Naive thymus-derived CD4-positive, alpha-beta T cell (primary cell): ENCODE measurements around the gene COL3A1. TPM values are rescaled to one million over a fixed set of nuclear protein-coding genes. Genes with fewer than 3 reads are reported as not detected.
A peak's percentile ranks its signal among the peaks of the same experiment; 100 is the strongest.

Experiments
- ATAC-seq: fragments of 150-1000 bp; cut with Tn5 transposase; 2 replicates; pipeline ENCODE4 v1.10.0; 2021; ENCODE audit warnings: mild to moderate bottlenecking, moderate library complexity
- CTCF ChIA-PET: fragments of 350-600 bp; sonication (Branson Sonifier 250); formaldehyde crosslinking; loops from one replicate; lab custom pipeline; 2021; ENCODE audit warnings: antibody characterized with exemption; lab: Charles Lee
- POLR2A ChIA-PET: fragments of 350-600 bp; sonication (Branson Sonifier 250); formaldehyde crosslinking; loops from one replicate; lab custom pipeline; 2021; ENCODE audit warnings: antibody characterized with exemption, inconsistent platforms; lab: Charles Lee
- DNase-seq, 9 donors: peaks; one replicate each; pipeline versions ENCODE4 v3.0.0 to v3.0.0-alpha.2; 2020 to 2022; ENCODE audit warnings: mixed read lengths in 1 of 9
- H3K27ac ChIP-seq: one replicate; pipeline ENCODE4 v1.7.0; 2013; ENCODE audit warnings: mild to moderate bottlenecking, low read depth, low read length, moderate library complexity
- H3K27me3 ChIP-seq, 2 donors: one replicate each; pipeline ENCODE4 v1.7.0; 2013; ENCODE audit warnings: low read length in 2 of 2, mild to moderate bottlenecking in 2 of 2, moderate library complexity in 2 of 2; ENCODE audit not compliant: control insufficient read depth in 2 of 2, insufficient read depth in 2 of 2
- H3K36me3 ChIP-seq, 3 experiments: 1 replicate in 2 of 3; 2 replicates in 1 of 3; pipeline ENCODE4 v1.7.0; 2013; ENCODE audit warnings: low read length in 3 of 3, mild to moderate bottlenecking in 3 of 3, moderate library complexity in 1 of 3; ENCODE audit not compliant: insufficient read depth in 3 of 3, control insufficient read depth in 2 of 3
- H3K4me1 ChIP-seq, 2 donors: one replicate each; pipeline ENCODE4 v1.7.0; 2013; ENCODE audit warnings: low read length in 2 of 2, mild to moderate bottlenecking in 2 of 2, moderate library complexity in 1 of 2; ENCODE audit not compliant: control insufficient read depth in 2 of 2, insufficient read depth in 2 of 2
- H3K4me3 ChIP-seq: 2 replicates; pipeline ENCODE4 v1.7.0; 2013; ENCODE audit warnings: mild to moderate bottlenecking, low read length
- H3K9me3 ChIP-seq, 3 experiments: 1 replicate in 2 of 3; 2 replicates in 1 of 3; pipeline ENCODE4 v1.7.0; 2013; ENCODE audit warnings: low read length in 3 of 3; ENCODE audit not compliant: control insufficient read depth in 2 of 3
- H3K27ac Mint-ChIP-seq, 9 donors: one replicate each; pipeline ENCODE4 v1.8.0; 2020 to 2022; ENCODE audit warnings: mixed read lengths in 9 of 9, mild to moderate bottlenecking in 8 of 9, moderate library complexity in 5 of 9, inconsistent platforms in 2 of 9
- H3K27me3 Mint-ChIP-seq, 5 donors: one replicate each; pipeline ENCODE4 v1.8.0; 2021 to 2022; ENCODE audit warnings: mixed read lengths in 5 of 5, mild to moderate bottlenecking in 1 of 5
- H3K36me3 Mint-ChIP-seq, 5 donors: one replicate each; pipeline ENCODE4 v1.8.0; 2020 to 2022; ENCODE audit warnings: mixed read lengths in 5 of 5, mild to moderate bottlenecking in 3 of 5, inconsistent platforms in 1 of 5
- H3K4me1 Mint-ChIP-seq, 7 donors: one replicate each; pipeline ENCODE4 v1.8.0; 2020 to 2022; ENCODE audit warnings: mixed read lengths in 7 of 7, mild to moderate bottlenecking in 3 of 7, inconsistent platforms in 1 of 7
- H3K4me3 Mint-ChIP-seq, 10 donors: one replicate each; pipeline ENCODE4 v1.8.0; 2020 to 2022; ENCODE audit warnings: mild to moderate bottlenecking in 10 of 10, mixed read lengths in 10 of 10, moderate library complexity in 6 of 10, inconsistent platforms in 2 of 10
- H3K9me3 Mint-ChIP-seq, 11 donors: one replicate each; pipeline ENCODE4 v1.8.0; 2020 to 2022; ENCODE audit warnings: mixed read lengths in 11 of 11, mild to moderate bottlenecking in 4 of 11, inconsistent platforms in 1 of 11, moderate library complexity in 1 of 11
- intact Hi-C, 2 donors: fragments of 100-400 bp; cut with micrococcal nuclease; formaldehyde crosslinking; loops; one replicate each; pipeline ENCODE4 v1.15.1; 2023
- polyA plus RNA-seq, 2 donors: library from polyadenylated mRNA; unstranded; fragments of 300-500 nt; fragmentation: Illumina TruSeq; gene quantifications; one replicate each; pipeline ENCODE4 v1.2.3, GENCODE V29; 2021
- total RNA-seq, 6 experiments: library from RNA in 5 of 6; stranded (reverse) in 5 of 6; gene quantifications; 1 replicate in 5 of 6; 2 replicates in 1 of 6; pipeline ENCODE4 v1.2.3 and lab custom pipeline; 2021 to 2026

The COL3A1 gene
- total and polyA plus RNA-seq, 7 experiments from 2014 or later, result 0.27 TPM; not detected in 6

DNA sequence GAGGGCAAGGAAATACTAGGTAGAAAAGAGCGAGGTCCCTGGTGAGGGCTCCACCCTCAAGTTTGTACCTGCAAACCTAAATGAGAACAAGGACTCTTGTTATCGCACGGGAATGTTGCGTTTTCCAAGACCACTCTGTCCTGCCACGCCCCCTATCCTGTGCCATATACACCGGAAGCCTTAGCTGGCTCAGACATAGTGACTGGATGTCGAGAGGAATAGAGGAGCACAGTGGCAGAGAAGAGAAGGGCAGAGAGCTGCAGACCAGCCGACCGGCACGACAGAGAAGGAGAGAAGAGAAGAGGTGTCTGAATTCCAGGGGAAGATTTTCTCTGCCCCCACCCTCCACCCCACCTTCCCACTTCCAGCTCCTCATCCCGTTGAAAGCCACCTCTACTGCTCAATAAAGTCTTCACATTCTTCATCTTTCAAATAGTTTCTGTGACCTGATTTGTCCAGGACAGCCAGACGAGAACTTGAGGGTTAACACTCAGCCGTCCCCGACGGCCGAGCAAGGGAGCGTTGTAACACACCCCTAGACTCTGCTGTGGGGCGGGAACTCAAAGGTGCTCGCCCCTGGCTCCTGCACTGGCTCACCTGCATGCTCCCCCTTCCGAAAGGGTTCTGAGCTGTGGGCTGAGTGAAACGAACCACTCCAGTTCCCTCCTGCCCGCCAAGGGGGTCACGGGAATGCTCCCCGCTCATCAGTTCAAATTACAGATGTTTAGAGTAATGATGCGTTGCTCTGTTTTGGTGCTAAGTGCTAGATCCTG lies 24.9 kb upstream of the COL3A1 start:
- ChIA-PET POLR2A (no interaction called here), CTCF (no interaction called here)
- Mint-ChIP-seq H3K9me3 (peaks cover 0 to 5% (median 0%) of the 10 kb centered on the region in 11 donors), H3K27me3 (no peaks in the 10 kb centered on the region), H3K27ac (peak overlapping the region in 1 of 9 donors; percentile 76), H3K36me3 (no peaks in the 10 kb centered on the region), H3K4me1 (no peaks in the 10 kb centered on the region), H3K4me3 (no peak overlapping the region)
- H3K9me3 ChIP-seq, result no peaks in the 10 kb centered on the region
- no peak for DNase-seq
- H3K4me3 ChIP-seq, result no peak overlapping the region
- no peaks in the 10 kb centered on the region for H3K36me3 ChIP-seq
- H3K4me1 ChIP-seq, result no peaks in the 10 kb centered on the region
- ATAC-seq, result no peak
- intact Hi-C loops, result no loop called here
- no peaks in the 10 kb centered on the region for H3K27me3 ChIP-seq
- H3K27ac ChIP-seq, result no peak overlapping the region

DNA sequence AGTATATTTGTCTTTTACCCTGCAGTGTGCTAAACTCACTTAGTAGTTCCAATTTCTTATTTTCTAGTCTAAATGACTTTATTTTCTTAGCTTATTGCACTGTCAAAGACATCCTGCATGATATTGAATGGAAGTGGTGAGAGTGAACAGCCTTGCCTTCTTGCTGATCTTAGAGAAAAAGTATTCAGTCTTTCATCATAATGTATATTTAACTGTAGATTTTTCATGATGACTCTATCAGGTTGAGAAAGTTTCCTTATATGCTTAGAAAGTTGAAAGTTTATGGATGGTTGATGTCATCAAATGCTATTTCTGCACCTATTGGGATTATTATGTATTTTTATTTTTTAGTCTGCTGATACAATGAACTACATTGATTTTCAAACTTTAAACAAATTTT lies 21.3 kb upstream of the COL3A1 start:
- H3K27ac Mint-ChIP-seq, result no peak overlapping the region
- Histone ChIP-seq H3K27me3 (no peaks in the 10 kb centered on the region), H3K36me3 (no peaks in the 10 kb centered on the region), H3K4me3 (no peak overlapping the region), H3K27ac (no peak overlapping the region), H3K9me3 (no peaks in the 10 kb centered on the region), H3K4me1 (no peaks in the 10 kb centered on the region)
- ChIA-PET CTCF (no interaction called here), POLR2A (no interaction called here)
- no peaks in the 10 kb centered on the region for H3K36me3 Mint-ChIP-seq
- ATAC-seq (no peak), DNase-seq (no peak)
- intact Hi-C loops, result no loop called here
- no peaks in the 10 kb centered on the region for H3K27me3 Mint-ChIP-seq
- no peaks in the 10 kb centered on the region for H3K4me1 Mint-ChIP-seq
- peaks cover 0 to 4% (median 0%) of the 10 kb centered on the region in 11 donors for H3K9me3 Mint-ChIP-seq
- no peak overlapping the region for H3K4me3 Mint-ChIP-seq

DNA sequence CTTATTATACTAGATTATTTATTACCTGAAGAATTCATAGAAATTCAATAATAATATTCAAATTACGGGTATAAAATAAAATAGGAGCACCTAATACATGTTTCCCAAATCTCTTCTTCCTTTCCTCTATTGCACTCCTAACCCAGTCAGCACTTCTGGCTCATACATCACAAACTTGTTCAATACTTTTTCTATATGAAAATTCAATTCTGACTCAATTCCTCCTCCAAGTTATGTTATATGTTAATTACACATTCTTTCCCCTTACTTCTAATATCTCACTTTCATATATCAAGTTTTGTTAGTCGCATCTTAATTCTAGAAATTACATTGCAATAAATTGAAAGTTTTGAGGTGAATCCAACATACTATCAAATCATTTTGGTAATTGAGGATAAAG lies 17.9 kb upstream of the COL3A1 start:
- no peak overlapping the region for H3K27ac Mint-ChIP-seq

DNA sequence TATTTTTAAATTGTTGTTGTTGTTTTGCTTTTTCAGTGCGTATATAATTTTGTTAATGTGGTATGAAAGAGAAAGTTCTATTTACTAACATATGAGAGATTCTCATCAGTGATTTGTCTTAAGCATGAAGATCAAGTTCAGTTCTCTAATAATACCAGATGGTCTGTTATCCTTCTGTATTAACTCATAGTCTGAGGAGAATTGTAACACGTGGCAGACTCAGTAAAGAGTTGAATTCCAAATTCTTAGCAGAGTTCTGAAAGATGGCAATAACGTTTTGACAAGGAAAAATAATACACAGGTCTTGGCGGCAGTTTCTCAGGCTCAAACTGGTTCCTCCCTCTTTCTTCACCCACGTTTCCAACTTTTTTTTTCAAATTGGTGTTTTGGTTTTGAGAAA lies 17.2 kb upstream of the COL3A1 start:
- Mint-ChIP-seq H3K27ac (no peak overlapping the region), H3K27me3 (peaks cover 0 to 5% (median 0%) of the 10 kb centered on the region in 5 donors), H3K36me3 (no peaks in the 10 kb centered on the region), H3K4me3 (no peak overlapping the region), H3K9me3 (peaks cover 0 to 4% (median 0%) of the 10 kb centered on the region in 11 donors), H3K4me1 (no peaks in the 10 kb centered on the region)
- Histone ChIP-seq H3K27ac (no peak overlapping the region), H3K36me3 (no peaks in the 10 kb centered on the region), H3K4me1 (no peaks in the 10 kb centered on the region), H3K9me3 (no peaks in the 10 kb centered on the region), H3K27me3 (no peaks in the 10 kb centered on the region), H3K4me3 (no peak overlapping the region)
- intact Hi-C loops, result no loop called here
- ChIA-PET POLR2A (no interaction called here), CTCF (no interaction called here)
- ATAC-seq (no peak), DNase-seq (no peak)

More for the DNA sequence above, 17.9 kb upstream of the COL3A1 start:
- ChIA-PET POLR2A (no interaction called here), CTCF (no interaction called here)
- no peaks in the 10 kb centered on the region for H3K4me1 ChIP-seq
- Mint-ChIP-seq H3K4me3 (no peak overlapping the region), H3K27me3 (no peaks in the 10 kb centered on the region), H3K36me3 (no peaks in the 10 kb centered on the region), H3K9me3 (peaks cover 0 to 4% (median 0%) of the 10 kb centered on the region in 11 donors), H3K4me1 (no peaks in the 10 kb centered on the region)
- H3K4me3 ChIP-seq, result no peak overlapping the region
- H3K27ac ChIP-seq, result no peak overlapping the region
- H3K27me3 ChIP-seq, result no peaks in the 10 kb centered on the region
- no peak for ATAC-seq
- DNase-seq, result no peak
- intact Hi-C loops, result no loop called here
- H3K36me3 ChIP-seq, result no peaks in the 10 kb centered on the region
- no peaks in the 10 kb centered on the region for H3K9me3 ChIP-seq

DNA sequence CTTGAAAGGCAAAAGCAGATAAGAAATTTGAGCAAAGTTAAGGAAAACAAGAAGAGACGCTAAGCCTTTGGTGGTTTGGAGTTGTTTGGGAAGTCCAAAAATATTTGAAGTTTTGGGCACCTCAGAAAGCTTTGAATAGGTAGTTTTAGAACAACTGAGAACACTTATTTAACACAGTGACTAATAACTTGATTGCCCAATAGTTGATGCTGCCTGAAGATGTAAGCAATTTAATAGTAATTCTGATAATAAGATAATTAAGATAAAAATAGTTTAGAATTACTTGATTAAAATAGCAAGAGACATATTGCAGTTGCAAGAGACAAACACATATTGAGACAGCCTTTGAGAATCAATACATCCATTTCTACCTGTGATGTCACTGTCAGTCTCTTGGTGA lies 16.5 kb upstream of the COL3A1 start:
- peaks cover 0 to 4% (median 0%) of the 10 kb centered on the region in 11 donors for H3K9me3 Mint-ChIP-seq
- no peaks in the 10 kb centered on the region for H3K4me1 ChIP-seq
- DNase-seq (no peak), ATAC-seq (no peak)
- H3K27ac Mint-ChIP-seq, result no peak overlapping the region
- no peaks in the 10 kb centered on the region for H3K36me3 Mint-ChIP-seq
- no peak overlapping the region for H3K4me3 ChIP-seq
- no peaks in the 10 kb centered on the region for H3K9me3 ChIP-seq
- intact Hi-C loops, result no loop called here
- H3K4me3 Mint-ChIP-seq, result no peak overlapping the region
- peaks cover 0 to 5% (median 0%) of the 10 kb centered on the region in 5 donors for H3K27me3 Mint-ChIP-seq
- POLR2A ChIA-PET, result no interaction called here
- H3K4me1 Mint-ChIP-seq, result no peaks in the 10 kb centered on the region
- H3K27me3 ChIP-seq, result no peaks in the 10 kb centered on the region
- CTCF ChIA-PET, result no interaction called here
- H3K27ac ChIP-seq, result no peak overlapping the region
- no peaks in the 10 kb centered on the region for H3K36me3 ChIP-seq

GRCh38 chr2:188963741-188964140 lies 10.4 kb upstream of the COL3A1 start:
- intact Hi-C loops, result no loop called here

GRCh38 chr2:188964976-188965546 lies 9.1 kb upstream of the COL3A1 start:
- no peak for DNase-seq
- ATAC-seq, result no peak
- CTCF ChIA-PET, result no interaction called here
- H3K9me3 ChIP-seq, result no peaks in the 10 kb centered on the region
- no peaks in the 10 kb centered on the region for H3K27me3 ChIP-seq
- no peaks in the 10 kb centered on the region for H3K4me1 Mint-ChIP-seq
- H3K36me3 Mint-ChIP-seq, result no peaks in the 10 kb centered on the region
- POLR2A ChIA-PET, result no interaction called here
- no peaks in the 10 kb centered on the region for H3K4me1 ChIP-seq
- no peaks in the 10 kb centered on the region for H3K9me3 Mint-ChIP-seq
- no peak overlapping the region for H3K4me3 Mint-ChIP-seq
- H3K27me3 Mint-ChIP-seq, result peaks cover 0 to 10% (median 0%) of the 10 kb centered on the region in 5 donors
- H3K36me3 ChIP-seq, result no peaks in the 10 kb centered on the region
- intact Hi-C loops, result no loop called here
- no peak overlapping the region for H3K27ac ChIP-seq
- no peak overlapping the region for H3K4me3 ChIP-seq
- no peak overlapping the region for H3K27ac Mint-ChIP-seq

More at GRCh38 chr2:188963741-188964140, 10.4 kb upstream of the COL3A1 start:
- H3K9me3 ChIP-seq, result no peaks in the 10 kb centered on the region
- POLR2A ChIA-PET, result no interaction called here
- ATAC-seq, result no peak
- Mint-ChIP-seq H3K4me1 (no peaks in the 10 kb centered on the region), H3K27me3 (peaks cover 0 to 10% (median 0%) of the 10 kb centered on the region in 5 donors), H3K4me3 (no peak overlapping the region), H3K36me3 (no peaks in the 10 kb centered on the region), H3K27ac (no peak overlapping the region), H3K9me3 (no peaks in the 10 kb centered on the region)
- H3K27ac ChIP-seq, result no peak overlapping the region
- H3K4me1 ChIP-seq, result no peaks in the 10 kb centered on the region
- no peaks in the 10 kb centered on the region for H3K27me3 ChIP-seq
- CTCF ChIA-PET, result no interaction called here
- no peaks in the 10 kb centered on the region for H3K36me3 ChIP-seq
- DNase-seq, result no peak
- H3K4me3 ChIP-seq, result no peak overlapping the region
